Measurements from ENCODE around the gene GALNTL6.

Gene GALNTL6

DNA sequence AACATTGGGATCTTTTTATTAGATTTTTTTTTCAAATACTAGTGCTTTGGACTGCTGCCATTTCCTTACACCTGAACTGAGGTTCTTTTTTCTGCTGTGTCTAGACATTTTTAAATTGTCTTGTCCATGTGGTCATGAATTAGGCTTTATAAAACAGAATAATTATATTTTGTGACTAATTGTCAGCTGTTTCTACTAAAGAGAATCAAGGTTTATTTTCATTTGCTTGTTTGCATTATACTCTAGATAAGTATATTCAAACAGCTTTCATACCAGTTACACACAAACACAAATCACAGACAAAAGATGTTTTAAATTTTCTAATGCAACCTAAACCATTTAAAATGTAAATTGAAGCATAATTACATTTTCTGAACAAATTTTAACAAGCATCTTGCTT is 194.7 kb downstream of the GALNTL6 start:
- DNase-seq (ENCODE audit: low read depth), result no peak

DNA sequence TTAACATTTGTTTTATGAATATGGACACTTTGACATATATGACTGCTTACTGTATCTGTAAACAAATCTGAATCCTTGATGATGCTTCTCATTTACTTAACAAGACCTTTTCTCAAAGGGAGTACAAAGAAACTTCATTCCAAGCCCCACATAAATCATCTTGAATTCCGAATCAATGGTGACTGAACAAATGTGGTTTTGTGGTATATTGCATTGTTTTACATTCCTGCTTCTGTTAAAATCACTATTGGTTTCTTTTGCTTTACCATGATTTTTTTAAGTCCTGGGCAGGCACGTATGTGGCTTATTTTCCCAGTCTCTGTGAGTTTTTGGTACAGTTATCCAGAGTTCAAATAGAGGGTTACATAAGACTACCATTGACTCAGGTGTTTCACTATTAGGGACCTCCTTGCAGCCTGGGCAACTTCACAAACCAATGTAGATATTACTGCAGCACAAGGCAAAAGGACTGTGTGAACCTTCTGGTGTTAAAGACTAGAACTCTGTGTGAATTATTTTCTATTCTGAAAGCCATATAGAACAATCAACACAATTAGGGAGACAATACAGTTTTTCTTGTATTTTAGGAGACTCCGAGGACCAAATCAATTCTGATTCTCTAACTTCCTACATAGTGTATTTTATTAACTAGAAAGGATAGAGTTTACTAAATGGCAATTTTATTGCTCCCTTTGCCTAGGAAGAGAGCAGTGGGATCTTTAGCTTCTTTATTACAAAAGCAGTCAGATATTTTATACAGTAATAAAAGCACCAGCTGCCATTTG is 196.4 kb downstream of the GALNTL6 start:
- no peak for DNase-seq (ENCODE audit: low read depth)

DNA sequence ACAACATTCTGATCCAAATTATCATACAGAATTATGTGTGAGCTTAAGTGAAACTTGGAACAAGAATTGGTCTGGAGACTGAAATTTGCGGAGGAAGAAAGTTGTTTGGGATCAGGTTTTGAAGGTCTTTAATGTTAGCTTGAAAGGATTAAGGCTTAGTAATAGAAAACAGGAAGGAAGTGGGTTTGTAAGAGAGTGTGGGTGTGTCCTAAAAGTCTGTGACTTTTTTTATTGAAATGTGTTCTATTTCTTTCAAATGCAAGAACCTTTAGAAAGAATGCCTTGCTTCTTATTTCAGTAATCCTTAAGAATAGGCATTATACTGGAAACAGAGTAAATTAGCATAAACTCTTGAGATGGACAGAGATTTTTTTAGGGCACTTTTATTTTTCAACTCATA is 198.0 kb downstream of the GALNTL6 start:
- no peak for DNase-seq (ENCODE audit: low read depth)

DNA sequence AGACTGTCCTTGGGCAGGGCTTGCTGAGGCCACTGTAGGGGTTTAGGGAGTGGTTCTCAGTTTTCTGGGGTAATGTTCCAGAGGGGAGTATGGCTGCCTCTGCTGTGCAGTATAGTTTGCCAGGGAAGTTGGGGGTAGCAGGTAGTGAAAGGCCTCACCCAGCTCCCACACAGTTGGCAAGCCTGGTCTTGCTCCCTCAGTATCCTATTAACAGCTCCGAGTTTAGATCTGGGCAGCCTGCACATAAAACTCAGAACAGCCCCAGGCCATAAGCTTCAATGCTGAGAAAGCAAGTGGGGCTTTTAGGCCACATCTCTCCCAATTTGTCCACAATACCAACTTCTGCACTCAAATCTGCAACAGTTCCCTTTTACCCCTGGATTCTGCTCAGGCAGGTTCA is 205.2 kb downstream of the GALNTL6 start:
- DNase-seq (ENCODE audit: low read depth), result no peak

DNA sequence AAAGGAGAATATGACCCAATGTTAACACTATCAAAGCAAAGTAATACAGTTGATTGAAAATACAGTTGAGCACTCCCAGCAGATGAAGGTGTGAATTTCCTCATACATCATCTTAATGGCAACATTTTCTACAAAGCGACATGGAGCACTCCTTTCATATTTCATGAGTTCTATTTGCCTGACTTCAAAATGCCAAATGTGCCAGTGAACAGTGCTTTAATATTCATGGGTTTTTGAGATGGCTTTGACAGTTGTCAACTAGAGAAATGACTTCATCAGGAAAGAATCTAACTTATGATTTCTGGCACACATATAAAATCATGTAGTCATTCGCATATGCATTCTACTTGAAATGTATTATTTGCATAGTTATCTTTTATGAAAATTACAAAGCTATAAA is 222.4 kb downstream of the GALNTL6 start:
- no peak for DNase-seq (ENCODE audit: low read depth)

DNA sequence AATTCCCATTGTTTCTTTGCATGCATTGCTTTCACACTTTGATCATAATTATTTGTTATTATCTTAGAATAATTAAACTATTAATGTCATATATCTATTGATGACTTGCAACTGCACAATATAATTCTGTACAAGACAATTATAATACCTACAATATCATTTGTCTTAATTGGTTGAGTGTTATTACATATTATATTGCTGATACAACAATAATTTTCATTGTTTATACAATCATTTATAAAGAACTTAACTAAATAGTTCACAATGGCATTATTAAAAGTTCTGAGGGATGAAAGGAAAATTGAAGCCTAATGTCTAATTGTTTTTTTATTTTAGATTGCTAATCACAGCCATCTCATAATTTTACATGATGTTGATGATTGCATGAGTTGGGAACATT is 227.6 kb downstream of the GALNTL6 start:
- DNase-seq (ENCODE audit: low read depth), result no peak

DNA sequence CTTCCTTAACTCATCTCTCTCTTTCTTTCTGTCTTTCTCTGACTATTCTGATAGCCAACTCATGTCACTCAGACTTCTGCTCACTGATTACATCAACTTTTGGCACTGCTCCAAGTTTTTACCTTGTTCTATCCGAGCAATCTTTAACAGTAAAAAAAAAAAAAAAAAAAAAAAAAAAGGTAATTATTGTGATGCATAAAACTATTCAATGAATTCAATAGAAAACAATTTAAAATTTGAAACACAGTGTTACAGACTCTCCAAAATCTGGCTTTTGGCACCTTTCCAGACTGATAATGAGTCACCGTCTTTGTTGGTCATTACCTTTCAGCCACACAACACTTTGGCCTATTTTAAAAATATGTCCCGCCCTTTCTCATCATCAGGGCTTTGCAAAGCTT is 229.5 kb downstream of the GALNTL6 start:
- no peak for DNase-seq (ENCODE audit: low read depth)

DNA sequence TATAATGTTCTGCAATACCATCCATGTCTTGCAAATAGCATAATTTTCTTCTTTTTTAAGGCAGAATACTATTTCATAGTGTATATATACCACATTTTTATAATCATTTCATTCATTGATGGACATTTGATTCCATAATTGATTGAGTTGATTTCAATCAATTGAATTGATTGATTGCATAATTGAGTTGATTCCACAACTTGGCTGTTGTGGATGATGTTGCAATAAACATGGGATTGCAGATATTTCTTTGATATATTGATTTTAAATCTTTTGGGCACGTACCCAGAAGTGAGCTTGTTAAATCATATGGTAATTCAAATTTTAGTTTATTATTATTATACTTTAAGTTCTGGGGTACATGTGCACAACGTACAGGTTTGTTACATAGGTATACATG is 232.8 kb downstream of the GALNTL6 start:
- DNase-seq (ENCODE audit: low read depth), result no peak

DNA sequence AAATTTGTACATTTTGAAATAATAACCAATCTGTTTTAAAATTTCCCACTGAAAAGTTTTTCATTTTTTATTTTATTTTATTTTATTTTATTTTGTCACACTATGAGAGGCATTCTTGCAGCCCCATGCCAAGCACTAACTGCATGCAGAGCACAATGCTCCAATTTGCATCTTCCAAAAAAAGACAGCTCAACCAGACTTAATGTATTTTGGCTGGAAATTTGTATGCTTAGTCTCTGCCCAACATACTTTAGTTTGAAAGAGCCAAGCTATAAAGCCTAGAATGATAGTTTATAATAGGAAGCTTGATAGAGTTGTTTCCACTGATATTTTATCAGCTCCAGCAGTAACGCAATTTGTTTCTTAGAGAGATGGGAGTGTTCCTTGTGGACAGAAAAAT is 235.5 kb downstream of the GALNTL6 start:
- DNase-seq (ENCODE audit: low read depth), result no peak

DNA sequence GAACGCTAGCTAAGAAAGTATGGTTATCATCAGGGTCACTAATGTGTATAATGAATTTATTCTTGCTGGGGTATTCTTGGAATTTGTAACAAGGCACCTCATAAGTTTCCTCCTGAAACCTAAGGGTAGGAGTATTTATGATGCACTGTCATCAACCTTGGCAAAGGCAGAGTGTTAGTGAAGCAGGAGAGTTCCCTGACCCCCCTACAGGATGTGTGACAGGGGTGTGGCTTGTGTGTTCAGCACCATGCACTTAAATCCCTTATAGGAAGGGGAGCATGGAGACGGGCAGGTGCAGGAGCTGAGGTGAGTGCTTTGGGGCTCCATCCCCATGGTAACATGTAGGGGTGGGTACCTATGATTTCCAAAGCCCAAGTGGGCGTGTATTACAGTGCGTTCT is 237.7 kb downstream of the GALNTL6 start:
- no peak for DNase-seq (ENCODE audit: low read depth)

DNA sequence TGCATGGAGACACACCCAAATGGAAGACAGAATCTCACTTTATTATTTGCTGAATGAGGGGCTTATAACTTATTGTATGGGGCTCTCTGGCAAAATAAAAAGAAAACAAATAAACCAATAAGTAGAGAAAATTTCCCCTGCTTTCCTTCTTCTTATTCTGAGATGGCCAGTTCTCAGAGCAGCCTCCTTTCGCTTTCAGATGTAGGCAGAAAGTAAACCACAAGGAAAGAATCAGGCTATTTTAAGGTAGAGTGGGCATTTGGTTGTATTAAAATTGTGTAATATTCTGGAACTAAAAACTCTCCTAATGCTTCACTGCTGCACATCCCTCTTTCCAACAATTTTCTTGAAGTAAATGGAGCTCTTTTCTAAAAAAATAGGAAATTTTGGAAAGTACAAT is 241.8 kb downstream of the GALNTL6 start:
- no peak for DNase-seq (ENCODE audit: low read depth)

DNA sequence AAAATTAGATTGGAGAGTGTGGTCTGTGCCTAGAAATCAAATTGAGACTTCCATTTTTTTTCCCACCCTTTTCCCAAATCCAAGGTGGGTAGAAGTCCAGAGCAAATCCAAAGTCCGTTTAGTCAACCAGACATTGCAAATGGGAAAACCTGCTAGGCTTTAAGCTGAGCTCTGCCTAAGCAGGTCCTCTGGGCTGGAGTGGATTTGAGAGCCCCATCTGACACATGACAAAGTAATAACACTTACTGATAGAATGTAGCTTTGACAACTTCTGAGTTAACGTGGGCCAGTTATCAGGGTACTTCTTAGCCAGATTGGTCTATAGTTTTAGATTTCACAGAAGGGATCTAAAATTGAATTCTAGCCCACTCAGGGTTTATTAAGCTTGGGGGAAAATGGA is 242.3 kb downstream of the GALNTL6 start:
- DNase-seq (ENCODE audit: low read depth), result no peak

DNA sequence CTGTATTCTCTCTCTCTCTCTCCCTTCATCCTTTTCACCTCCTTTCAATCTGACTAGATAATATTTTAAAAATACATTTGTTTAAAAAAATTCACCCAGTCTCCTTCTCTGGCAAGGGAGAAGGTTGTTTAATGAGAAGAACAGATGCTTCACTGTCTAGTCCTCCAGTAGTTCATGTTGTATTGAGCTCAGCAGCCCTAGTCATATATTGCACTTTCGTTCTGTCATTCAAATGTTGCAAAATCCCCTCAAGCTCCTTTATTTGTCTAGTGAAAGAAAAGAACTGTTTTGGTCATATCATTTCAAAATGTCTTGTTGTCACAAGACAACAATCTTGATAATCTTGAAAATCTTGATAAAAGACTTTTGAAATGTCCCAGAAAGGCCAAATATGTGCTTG is 248.0 kb downstream of the GALNTL6 start:
- DNase-seq (ENCODE audit: low read depth), result no peak

DNA sequence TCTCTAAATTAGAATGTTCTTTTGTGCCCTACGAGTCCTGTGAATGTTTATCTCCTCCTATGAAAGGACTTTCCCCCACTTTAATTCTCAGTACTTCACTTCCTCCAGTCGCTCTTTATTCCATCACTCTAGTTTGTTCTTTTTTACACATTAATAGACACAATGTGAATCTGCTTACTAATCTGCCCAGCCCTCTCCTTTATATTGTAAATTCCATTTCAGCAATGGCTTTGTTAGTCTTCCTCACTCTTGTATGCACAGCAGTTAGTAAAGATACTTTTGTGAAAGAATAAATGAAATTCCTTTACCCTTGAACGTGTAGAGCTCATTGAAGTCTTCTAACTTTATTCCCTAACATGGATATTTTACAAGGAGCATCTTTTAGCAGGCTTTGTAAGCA is 255.3 kb downstream of the GALNTL6 start:
- no peak for DNase-seq (ENCODE audit: low read depth)

DNA sequence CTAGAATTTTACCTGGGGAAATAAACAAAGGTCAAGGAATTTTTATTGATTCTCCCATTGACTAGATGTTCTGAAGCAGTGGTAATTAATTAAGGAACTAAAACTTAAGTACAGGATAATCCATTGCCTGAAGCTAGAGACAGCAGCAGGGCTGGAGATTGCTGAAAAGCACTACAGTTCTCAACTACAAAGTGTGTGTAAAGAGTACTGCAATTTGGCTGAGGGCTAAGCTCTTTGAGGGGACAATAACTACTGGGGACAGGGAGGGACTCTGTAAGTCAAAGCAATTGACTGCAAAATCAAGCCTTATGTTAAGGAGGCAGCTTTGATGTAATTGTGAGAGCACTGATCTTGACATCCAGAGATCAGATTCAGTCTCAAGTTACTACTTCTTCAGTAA is 260.4 kb downstream of the GALNTL6 start:
- DNase-seq (ENCODE audit: low read depth), result no peak

DNA sequence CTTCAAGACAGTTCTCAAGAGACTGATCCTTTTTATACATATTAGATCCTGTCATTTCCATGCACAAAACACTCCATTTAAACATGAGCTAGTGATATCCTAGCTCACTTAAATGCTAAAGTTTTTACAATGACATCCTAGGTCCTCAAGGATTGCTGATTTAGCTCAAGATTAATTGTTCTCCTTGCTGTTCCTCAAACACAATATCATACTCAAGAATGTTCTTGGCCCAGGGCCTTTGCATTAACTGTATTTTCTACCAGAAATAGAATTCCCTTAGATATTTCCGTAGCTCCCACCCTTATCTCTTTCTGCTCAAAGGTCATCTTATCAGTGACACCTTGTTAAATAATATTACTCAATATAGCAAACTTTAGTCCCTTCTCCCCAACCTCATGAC is 270.1 kb downstream of the GALNTL6 start:
- no peak for DNase-seq (ENCODE audit: low read depth)

DNA sequence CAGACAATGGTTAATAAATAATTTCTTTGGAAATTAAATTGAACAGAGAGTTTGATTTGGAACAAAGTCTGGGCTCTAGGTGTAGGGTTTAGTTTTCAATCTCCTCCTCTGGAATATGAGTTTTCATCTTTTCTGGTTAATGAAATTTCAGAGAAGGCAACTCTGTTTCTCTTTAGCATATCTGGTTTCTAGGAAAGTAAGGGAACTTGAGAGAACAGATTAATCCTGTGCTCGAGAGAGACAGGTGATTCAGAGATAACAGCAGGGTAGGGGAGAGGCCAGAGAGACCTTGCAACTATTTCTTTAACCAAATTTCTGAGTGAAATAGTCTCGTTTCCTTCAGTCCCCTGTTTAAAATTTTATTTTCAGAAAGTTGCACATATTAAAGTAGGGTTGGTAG is 275.4 kb downstream of the GALNTL6 start:
- DNase-seq (ENCODE audit: low read depth), result no peak

DNA sequence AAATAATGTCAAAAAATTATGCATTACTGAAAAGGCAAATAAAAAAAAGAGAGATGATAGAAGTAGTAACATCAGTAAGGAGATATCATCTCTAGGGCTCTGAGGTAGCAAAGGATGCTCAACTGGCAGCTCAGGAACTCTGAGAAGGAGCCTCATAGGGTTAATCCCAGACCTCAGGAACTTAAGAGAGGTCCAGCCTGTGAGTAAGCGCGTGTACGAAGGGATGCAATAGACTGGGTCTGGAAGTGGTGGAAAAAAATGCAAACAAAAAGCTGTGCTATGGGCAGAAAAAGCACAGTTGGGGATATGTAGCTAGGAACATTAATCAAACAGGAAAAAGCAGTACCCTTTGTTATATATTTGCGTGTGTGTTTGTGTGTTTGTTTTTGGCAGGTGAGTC is 282.0 kb downstream of the GALNTL6 start:
- DNase-seq (ENCODE audit: low read depth), result no peak

DNA sequence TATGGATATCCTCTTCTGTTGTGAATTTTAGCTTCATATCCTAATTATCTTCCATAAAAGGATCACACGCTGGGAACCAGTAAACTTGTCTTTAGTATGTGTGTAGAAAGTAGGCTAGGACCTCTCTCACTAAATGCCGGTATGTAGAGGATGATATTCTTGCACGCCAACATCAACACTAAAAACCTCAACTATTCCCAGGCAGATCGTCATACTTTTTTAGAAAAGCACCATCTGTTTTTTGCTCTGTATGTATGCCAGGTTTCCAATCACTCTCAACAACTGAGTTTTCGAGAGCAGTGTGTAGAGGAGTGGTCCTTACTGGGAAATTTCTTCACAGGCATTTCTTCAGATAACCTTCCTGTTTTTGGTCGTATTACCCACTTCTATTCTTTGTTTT is 283.6 kb downstream of the GALNTL6 start:
- DNase-seq (ENCODE audit: low read depth), result no peak

DNA sequence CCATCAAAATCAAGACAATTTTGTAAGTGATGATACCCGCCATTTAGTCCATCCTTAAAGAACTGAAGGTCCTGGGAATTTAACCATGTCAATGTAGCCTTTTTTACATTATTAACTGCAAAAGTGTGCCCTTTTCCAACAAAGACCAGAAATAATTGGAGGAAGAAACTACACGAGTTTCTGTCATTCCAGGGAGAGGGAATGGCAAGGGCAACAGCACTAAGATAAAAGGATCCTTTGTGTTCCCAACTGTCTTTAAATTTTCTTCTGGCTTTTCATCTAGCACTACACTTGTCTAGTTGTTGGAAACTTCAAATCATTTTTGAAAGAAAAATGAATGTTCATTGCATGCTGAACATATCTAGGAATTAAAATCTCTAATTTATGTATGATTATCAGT is 286.2 kb downstream of the GALNTL6 start:
- DNase-seq (ENCODE audit: low read depth), result no peak

DNA sequence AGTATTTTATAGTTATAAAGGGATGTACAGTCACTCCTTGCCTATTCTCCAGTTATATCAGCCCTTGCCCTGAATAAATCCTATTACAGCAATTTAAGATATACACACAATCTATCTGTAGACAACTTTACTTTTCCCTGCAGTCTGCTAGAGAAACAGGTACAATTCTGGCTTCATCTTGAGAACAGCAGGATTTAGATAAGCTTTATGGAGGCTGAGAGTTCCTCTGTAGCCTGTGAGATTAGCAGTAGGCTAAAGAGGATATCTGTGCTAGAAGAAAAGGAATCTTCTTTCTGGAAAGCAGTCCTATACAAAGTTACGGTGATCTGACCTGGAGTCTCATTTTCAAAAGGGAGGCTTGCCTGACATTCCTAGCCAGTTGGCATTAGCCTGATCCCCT is 290.3 kb downstream of the GALNTL6 start:
- DNase-seq (ENCODE audit: low read depth), result no peak

DNA sequence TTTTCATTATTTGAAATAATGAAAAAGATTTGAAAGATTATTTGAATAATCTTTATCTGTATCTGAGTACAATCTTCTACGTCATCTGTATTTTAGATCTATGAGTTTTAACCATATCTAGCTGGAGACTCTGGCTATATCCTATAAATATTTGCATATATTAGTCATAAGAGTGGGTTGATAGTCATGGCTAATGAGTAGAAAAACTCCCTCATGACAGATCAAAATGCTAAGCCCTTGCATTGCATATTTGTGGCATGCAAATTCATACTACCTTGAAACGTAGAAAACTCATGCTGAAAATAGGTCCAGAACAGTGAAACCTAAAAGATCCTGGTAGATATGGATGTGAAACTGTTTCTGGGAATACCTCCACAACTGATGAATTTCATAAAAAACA is 291.3 kb downstream of the GALNTL6 start:
- DNase-seq (ENCODE audit: low read depth), result no peak

DNA sequence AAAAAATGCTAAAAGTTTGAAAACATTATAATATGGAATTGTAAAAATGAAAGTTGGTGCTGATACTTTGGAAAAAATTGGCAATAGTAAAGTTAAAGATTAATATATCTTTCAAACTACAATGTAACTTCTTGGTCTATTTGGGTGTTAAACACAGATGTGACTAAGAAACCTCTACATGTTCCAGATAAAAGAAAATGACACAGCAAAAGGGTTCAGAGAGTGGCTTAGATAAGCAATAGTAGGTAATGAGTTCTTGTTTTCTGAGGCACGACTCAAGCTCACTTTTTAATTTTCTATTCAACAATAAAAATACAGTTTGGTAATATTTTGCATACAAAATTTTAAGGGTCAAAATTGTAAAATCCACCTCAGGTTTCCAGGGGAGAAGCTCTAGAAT is 292.7 kb downstream of the GALNTL6 start:
- no peak for DNase-seq (ENCODE audit: low read depth)

DNA sequence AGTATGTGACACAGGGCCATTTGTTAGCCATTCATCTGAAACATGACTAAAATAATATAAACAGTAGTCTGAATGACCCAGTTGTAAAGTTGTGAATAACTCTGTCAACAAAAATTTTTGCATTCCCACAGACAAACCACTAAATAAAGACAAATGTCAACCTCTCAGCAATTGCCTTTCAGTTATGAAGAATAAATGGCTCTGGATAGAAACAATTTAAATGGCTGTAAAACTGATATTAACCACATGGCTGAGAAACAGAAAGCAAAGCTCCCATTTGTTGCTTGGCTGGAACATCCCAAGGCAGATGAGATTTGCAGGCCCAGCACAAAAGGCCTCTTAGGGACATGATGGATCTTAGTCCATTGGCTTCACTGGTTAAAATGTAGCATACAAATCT is 296.3 kb downstream of the GALNTL6 start:
- no peak for DNase-seq (ENCODE audit: low read depth)
